ENCODE measurements around the gene SH3BP4.

DNA sequence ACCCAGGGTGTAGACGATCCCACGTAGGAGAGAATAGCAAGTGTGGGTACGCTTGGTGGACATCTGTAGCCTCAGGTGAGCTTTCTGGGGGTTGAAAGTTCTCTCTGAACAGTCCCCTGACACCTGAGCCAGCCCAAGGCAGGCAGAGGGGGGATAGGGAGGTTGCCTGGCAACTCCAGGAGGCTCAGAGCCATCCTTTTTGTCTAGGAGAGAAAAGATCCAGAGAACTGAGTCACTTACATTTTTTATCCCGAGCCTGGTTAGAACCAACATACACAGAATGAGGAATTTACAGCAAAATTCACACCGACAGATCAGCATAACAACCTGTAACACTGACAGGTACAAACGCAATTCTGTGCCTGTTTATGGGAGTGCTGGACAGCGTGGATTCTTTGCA is 113.2 kb downstream of the SH3BP4 start:
- TF ChIP-seq CTCF (IDR thresholded peaks at IDR 0.05), result no peak
- TF ChIP-seq POLR2A (IDR thresholded peaks at IDR 0.05), result no peak

All from Peyer's patch (tissue), 4 donors.